Fibroblast of mammary gland (primary cell): ENCODE data around the gene LAMA3.

Experiments
- DNase-seq: peaks from one replicate; pipeline ENCODE4 v3.0.0-alpha.2; 2010; ENCODE audit warnings: low read depth
- H3K4me3 ChIP-seq: 2 replicates; pipeline ENCODE4 v1.5.1; 2011; ENCODE audit warnings: low read depth, mild to moderate bottlenecking, low read length, moderate library complexity; ENCODE audit not compliant: control insufficient read depth
- TF ChIP-seq, protein P1 (sequence below): conservative IDR thresholded peaks from 2 replicates; pipeline ENCODE4 v1.5.1; 2011; ENCODE audit warnings: low read depth, low read length, inconsistent platforms; ENCODE audit not compliant: control insufficient read depth, insufficient read depth

Gene LAMA3

GRCh38 chr18:23689616-23690504 lies 607 bp downstream of the LAMA3 start:
- no peak for DNase-seq
- peak overlapping the region; percentile 42 for H3K4me3 ChIP-seq
- TF ChIP-seq, protein P1, sequence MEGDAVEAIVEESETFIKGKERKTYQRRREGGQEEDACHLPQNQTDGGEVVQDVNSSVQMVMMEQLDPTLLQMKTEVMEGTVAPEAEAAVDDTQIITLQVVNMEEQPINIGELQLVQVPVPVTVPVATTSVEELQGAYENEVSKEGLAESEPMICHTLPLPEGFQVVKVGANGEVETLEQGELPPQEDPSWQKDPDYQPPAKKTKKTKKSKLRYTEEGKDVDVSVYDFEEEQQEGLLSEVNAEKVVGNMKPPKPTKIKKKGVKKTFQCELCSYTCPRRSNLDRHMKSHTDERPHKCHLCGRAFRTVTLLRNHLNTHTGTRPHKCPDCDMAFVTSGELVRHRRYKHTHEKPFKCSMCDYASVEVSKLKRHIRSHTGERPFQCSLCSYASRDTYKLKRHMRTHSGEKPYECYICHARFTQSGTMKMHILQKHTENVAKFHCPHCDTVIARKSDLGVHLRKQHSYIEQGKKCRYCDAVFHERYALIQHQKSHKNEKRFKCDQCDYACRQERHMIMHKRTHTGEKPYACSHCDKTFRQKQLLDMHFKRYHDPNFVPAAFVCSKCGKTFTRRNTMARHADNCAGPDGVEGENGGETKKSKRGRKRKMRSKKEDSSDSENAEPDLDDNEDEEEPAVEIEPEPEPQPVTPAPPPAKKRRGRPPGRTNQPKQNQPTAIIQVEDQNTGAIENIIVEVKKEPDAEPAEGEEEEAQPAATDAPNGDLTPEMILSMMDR = no peak

- TF ChIP-seq, protein P1 = no peak
- H3K4me3 ChIP-seq = peak overlapping the region; percentile 42
- no peak for DNase-seq
Observed at GRCh38 chr18:23690505-23691068, 1.3 kb downstream of the LAMA3 start.

DNA sequence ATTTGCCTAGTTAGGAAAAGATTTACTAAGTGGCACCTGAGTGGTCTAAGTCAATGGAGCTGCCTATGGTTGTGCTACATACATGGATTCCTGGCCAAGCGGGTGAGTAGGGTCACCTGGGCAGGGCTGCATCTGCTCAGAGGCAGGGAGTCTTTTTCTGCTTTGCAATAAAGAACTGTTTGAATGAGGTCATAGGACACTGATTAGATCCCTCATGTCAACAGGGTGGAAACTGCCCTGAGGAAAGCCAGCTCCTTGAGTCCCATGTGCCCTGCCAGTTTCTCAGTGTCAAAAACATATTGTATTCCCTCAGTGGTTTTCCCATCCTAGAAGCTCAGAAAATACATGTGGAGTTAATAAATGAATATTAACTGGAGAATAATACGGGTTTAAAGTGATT lies 4.6 kb downstream of the LAMA3 start:
- no peak overlapping the region for H3K4me3 ChIP-seq
- TF ChIP-seq, protein P1 = no peak
- no peak for DNase-seq

GRCh38 chr18:23694637-23695430 lies 5.6 kb downstream of the LAMA3 start:
- H3K4me3 ChIP-seq = no peak overlapping the region
- TF ChIP-seq, protein P1 = no peak
- DNase-seq = no peak

- no peak overlapping the region for H3K4me3 ChIP-seq
- TF ChIP-seq, protein P1 = no peak
- DNase-seq = no peak
Observed at GRCh38 chr18:23701017-23701416, 11.8 kb downstream of the LAMA3 start.

- DNase-seq = no peak
- TF ChIP-seq, protein P1 = no peak
- no peak overlapping the region for H3K4me3 ChIP-seq
Observed at GRCh38 chr18:23701544-23702064, 12.4 kb downstream of the LAMA3 start.
